Activated CD8-positive, alpha-beta T cell treated with anti-CD3 and anti-CD28 coated beads for 36 hours (primary cell): Measurements from ENCODE around the gene SBNO2. TPM values are rescaled to one million over a fixed set of nuclear protein-coding genes. Genes with fewer than 3 reads are reported as not detected.
A peak's percentile ranks its signal among the peaks of the same experiment; 100 is the strongest.

Experiments
- ATAC-seq: fragments of 200-7000 bp; cut with Tn5 transposase; one replicate; pipeline ENCODE4 v1.10.0; 2021; ENCODE audit warnings: mild to moderate bottlenecking, moderate library complexity
- CTCF ChIA-PET: fragments of 350-600 bp; sonication (Branson Sonifier 250); formaldehyde crosslinking; loops from one replicate; lab custom pipeline; 2021; ENCODE audit warnings: antibody characterized with exemption; lab: Charles Lee
- POLR2A ChIA-PET: fragments of 350-600 bp; sonication (Branson Sonifier 250); formaldehyde crosslinking; loops from one replicate; lab custom pipeline; 2021; ENCODE audit warnings: antibody characterized with exemption; lab: Charles Lee
- DNase-seq: peaks from one replicate; pipeline ENCODE4 v3.0.0-alpha.2; 2020
- H3K27ac Mint-ChIP-seq: one replicate; pipeline ENCODE4 v1.8.0; 2021; ENCODE audit warnings: mild to moderate bottlenecking, mixed read lengths
- H3K27me3 Mint-ChIP-seq: one replicate; pipeline ENCODE4 v1.8.0; 2021; ENCODE audit warnings: mixed read lengths
- H3K36me3 Mint-ChIP-seq: one replicate; pipeline ENCODE4 v1.8.0; 2021; ENCODE audit warnings: low read depth, mixed read lengths
- H3K4me1 Mint-ChIP-seq: one replicate; pipeline ENCODE4 v1.8.0; 2021; ENCODE audit warnings: low read depth, mixed read lengths
- H3K4me3 Mint-ChIP-seq: one replicate; pipeline ENCODE4 v1.8.0; 2021; ENCODE audit warnings: mild to moderate bottlenecking, moderate library complexity, mixed read lengths
- H3K9me3 Mint-ChIP-seq: one replicate; pipeline ENCODE4 v1.8.0; 2021; ENCODE audit warnings: mixed read lengths
- CTCF ChIP-seq: fragments of 200-600 bp; IDR thresholded peaks from one replicate; pipeline ENCODE4 v1.8.0; 2022; ENCODE audit warnings: antibody characterized with exemption, mild to moderate bottlenecking
- intact Hi-C: fragments of 100-400 bp; cut with micrococcal nuclease; formaldehyde crosslinking; loops from one replicate; pipeline ENCODE4 v1.10.0; 2022
- total RNA-seq, 2 experiments: library from RNA; stranded (reverse); gene quantifications; one replicate each; pipeline ENCODE4 v1.2.3, GENCODE V29; 2021

SBNO2 gene
- total RNA-seq, 2 experiments from 2014 or later, result 41.7 to 42.0 TPM

GRCh38 chr19:1106841-1107660 is 67.0 kb downstream of the SBNO2 start:
- POLR2A ChIA-PET, result interaction anchor here (0.6 to 1.6 kb wide), 6 partner anchors 13 to 133 kb away, joined by 3 to 4 read pairs (median 3); no protein-coding TSS in a partner anchor
- no peak for ATAC-seq
- no peaks in the 10 kb centered on the region for H3K9me3 Mint-ChIP-seq
- intact Hi-C loops, result loop anchor here (10.0 kb wide), 1 partner anchor 138 kb away; the partner anchor contains the start of genes ATP5F1D and MIDN
- TF ChIP-seq CTCF, result no peak
- H3K27me3 Mint-ChIP-seq, result no peaks in the 10 kb centered on the region
- H3K4me3 Mint-ChIP-seq, result no peak overlapping the region
- H3K27ac Mint-ChIP-seq, result no peak overlapping the region
- CTCF ChIA-PET, result no interaction called here
- H3K4me1 Mint-ChIP-seq, result peaks cover 22% of the 10 kb centered on the region
- peaks cover 11% of the 10 kb centered on the region for H3K36me3 Mint-ChIP-seq
- no peak for DNase-seq

DNA sequence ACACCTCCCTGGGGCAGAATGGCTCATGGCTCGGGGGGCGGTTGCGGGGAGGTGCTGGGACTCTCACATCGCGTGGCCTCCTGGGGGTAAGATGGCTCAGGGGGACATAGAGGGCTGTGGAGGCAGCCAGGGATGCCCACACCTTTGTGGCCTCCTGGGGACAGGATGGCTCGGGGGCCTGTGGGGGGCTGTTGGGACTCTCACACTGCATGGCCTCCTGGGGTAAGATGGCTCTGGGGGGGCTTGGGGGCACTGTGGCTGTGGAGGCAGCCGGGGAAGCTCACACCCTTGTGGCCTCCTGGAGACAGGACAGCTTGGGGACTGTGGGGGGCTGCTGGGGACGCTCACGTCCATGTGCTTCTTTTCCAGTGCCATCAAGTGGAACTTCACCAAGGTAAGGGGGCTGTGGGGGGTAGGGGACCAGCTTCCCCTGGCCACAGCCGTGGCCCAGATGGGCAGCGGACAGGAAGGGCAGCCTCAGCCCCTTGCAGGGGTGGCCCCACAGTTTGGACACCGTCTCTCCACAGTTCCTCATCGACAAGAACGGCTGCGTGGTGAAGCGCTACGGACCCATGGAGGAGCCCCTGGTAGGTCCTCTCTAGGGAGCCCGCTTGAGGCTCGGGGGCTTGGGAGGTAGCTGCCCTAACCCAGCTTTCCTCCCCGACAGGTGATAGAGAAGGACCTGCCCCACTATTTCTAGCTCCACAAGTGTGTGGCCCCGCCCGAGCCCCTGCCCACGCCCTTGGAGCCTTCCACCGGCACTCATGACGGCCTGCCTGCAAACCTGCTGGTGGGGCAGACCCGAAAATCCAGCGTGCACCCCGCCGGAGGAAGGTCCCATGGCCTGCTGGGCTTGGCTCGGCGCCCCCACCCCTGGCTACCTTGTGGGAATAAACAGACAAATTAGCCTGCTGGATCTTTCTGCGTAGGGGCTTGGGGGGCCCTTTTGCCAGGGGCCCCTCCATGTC is 67.9 kb downstream of the SBNO2 start:
- Mint-ChIP-seq H3K27ac (no peak overlapping the region), H3K36me3 (peaks cover 11% of the 10 kb centered on the region), H3K4me1 (peaks cover 31% of the 10 kb centered on the region), H3K4me3 (peak overlapping the region; percentile 57), H3K9me3 (no peaks in the 10 kb centered on the region), H3K27me3 (no peaks in the 10 kb centered on the region)
- POLR2A ChIA-PET, result interaction anchor here (0.6 to 3.2 kb wide), 11 partner anchors 7 to 134 kb away, joined by 3 to 11 read pairs (median 3); partner anchors contain the start of gene ARHGAP45
- CTCF ChIA-PET, result no interaction called here
- ATAC-seq, result no peak
- no peak for TF ChIP-seq CTCF
- intact Hi-C loops, result loop anchor here (10.0 kb wide), 1 partner anchor 139 kb away; the partner anchor contains the start of genes ATP5F1D and MIDN
- no peak for DNase-seq

DNA sequence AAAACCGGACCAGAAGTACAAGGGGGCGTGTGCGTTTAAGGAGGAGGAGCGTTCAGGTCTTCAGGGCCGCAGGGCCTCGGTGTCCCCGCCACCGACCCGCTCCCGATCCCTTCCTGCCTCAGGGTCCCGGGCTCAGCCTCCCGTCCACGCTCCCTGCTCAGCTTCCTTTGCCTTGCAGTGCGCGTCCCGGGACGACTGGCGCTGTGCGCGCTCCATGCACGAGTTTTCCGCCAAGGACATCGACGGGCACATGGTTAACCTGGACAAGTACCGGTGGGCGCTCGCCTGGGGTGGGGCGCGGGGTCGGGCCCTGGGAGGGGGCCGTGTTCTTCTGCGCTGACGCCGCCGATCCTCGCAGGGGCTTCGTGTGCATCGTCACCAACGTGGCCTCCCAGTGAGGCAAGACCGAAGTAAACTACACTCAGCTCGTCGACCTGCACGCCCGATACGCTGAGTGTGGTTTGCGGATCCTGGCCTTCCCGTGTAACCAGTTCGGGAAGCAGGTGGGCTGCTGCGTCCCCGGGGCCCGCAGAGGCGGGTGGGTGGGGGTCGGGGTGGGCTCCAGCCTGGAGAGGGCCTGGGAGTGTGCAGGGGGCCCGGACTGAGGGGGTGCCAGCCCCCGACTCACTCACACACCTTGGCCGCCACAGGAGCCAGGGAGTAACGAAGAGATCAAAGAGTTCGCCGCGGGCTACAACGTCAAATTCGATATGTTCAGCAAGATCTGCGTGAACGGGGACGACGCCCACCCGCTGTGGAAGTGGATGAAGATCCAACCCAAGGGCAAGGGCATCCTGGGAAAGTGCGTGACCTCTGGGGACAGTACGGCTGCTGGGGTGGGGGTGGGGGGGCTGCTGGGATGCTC is 68.8 kb downstream of the SBNO2 start:
- POLR2A ChIA-PET, result interaction anchor here (0.6 to 3.2 kb wide), 14 partner anchors 8 to 148 kb away, joined by 3 to 14 read pairs (median 4); partner anchors contain the start of gene ARHGAP45
- no peak for TF ChIP-seq CTCF
- Mint-ChIP-seq H3K4me3 (peak overlapping the region; percentile 71), H3K27ac (peak overlapping the region; percentile 25), H3K4me1 (peaks cover 33% of the 10 kb centered on the region), H3K36me3 (peaks cover 11% of the 10 kb centered on the region), H3K27me3 (no peaks in the 10 kb centered on the region), H3K9me3 (no peaks in the 10 kb centered on the region)
- ATAC-seq (no peak), DNase-seq (no peak)
- CTCF ChIA-PET, result no interaction called here
- intact Hi-C loops, result loop anchor here (10.0 kb wide), 1 partner anchor 140 kb away; the partner anchor contains the start of genes ATP5F1D and MIDN

DNA sequence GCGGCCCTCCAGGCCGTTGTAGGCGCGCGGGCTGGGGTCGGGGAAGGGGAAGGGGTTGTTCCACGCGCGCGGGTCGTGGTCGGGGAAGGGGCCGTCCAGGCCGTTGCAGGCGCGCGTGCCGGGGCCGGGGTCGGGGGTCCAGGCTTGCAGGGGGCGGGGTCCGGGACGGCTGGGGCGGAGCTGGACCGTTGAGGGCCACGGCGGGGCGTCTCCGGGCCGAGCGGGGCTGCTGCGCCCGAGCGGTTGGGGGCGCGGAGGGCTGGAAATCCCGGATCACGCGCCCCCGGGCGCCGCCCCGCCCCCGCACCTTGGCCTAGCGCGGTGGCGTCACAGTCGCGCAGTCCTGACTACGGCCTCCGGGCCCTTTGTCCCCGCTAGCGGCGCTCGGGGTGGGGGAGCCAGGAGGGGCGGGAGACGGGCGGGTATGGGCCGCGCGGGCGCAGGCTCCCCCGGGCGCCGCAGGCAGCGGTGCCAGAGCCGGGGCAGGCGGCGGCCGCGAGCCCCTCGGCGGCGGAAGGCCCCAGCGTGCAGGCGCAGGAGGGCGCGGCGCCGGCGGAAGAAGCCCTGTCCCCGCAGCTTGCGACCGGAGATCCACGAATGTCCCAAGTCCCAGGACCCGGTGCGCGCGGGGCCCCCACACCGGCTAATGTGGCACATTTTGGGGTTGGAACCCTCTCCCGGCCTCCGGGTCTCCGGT is 69.6 kb downstream of the SBNO2 start:
- H3K27ac Mint-ChIP-seq, result peak overlapping the region; percentile 25
- DNase-seq (peak; percentile 74), ATAC-seq (peak; percentile 11)
- H3K36me3 Mint-ChIP-seq, result peaks cover 16% of the 10 kb centered on the region
- TF ChIP-seq CTCF, result no peak
- intact Hi-C loops, result loop anchor here (10.0 kb wide), 1 partner anchor 140 kb away; the partner anchor contains the start of genes ATP5F1D and MIDN
- no peaks in the 10 kb centered on the region for H3K27me3 Mint-ChIP-seq
- peaks cover 41% of the 10 kb centered on the region for H3K4me1 Mint-ChIP-seq
- peak overlapping the region; percentile 71 for H3K4me3 Mint-ChIP-seq
- peaks cover 3% of the 10 kb centered on the region for H3K9me3 Mint-ChIP-seq
- POLR2A ChIA-PET, result interaction anchor here (0.6 to 3.7 kb wide), 17 partner anchors 9 to 148 kb away, joined by 3 to 23 read pairs (median 4); partner anchors contain the start of genes ARHGAP45 and CNN2
- CTCF ChIA-PET, result interaction anchor here (1.2 kb wide), 1 partner anchor 88 kb away, joined by 3 read pairs; no protein-coding TSS in a partner anchor
